Heart right ventricle (tissue), 16 donors: Measurements from ENCODE around the gene UBA7. TPM values are rescaled to one million over a fixed set of nuclear protein-coding genes. Genes with fewer than 3 reads are reported as not detected.
"Not testable (repeated sequence)": the region's sequence is repeated elsewhere in the genome, so short reads cannot be mapped to it uniquely, and the experiment has no call there.

Source experiments
- ATAC-seq, 8 donors: fragments of 200-7000 bp; cut with Tn5 transposase; one replicate each; pipeline ENCODE4 v1.9.1; 2020; ENCODE audit warnings: mild to moderate bottlenecking in 8 of 8, moderate library complexity in 8 of 8, moderate number of reproducible peaks in 1 of 8
- DNase-seq, 2 donors: peaks; one replicate each; pipeline ENCODE4 v3.0.0-alpha.2; 2020
- H3K27ac ChIP-seq, 10 donors: fragments of 200-600 bp; sonication (generic) in 2 of 10; one replicate each; pipeline versions ENCODE4 v1.5.0 to v1.8.0; 2020 to 2022; ENCODE audit warnings: mild to moderate bottlenecking in 3 of 10
- H3K27me3 ChIP-seq, 7 donors: fragments of 200-600 bp; one replicate each; pipeline ENCODE4 v1.8.0; 2021 to 2022; ENCODE audit warnings: mild to moderate bottlenecking in 2 of 7
- H3K36me3 ChIP-seq, 9 donors: fragments of 200-600 bp; sonication (generic) in 1 of 9; one replicate each; pipeline versions ENCODE4 v1.5.0 to v1.8.0; 2020 to 2022; ENCODE audit warnings: mild to moderate bottlenecking in 2 of 9
- H3K4me1 ChIP-seq, 9 donors: fragments of 200-600 bp; sonication (generic) in 1 of 9; one replicate each; pipeline versions ENCODE4 v1.5.0 to v1.8.0; 2020 to 2022; ENCODE audit warnings: mild to moderate bottlenecking in 4 of 9
- H3K4me3 ChIP-seq, 10 donors: fragments of 200-600 bp; sonication (generic) in 2 of 10; one replicate each; pipeline versions ENCODE4 v1.5.0 to v1.8.0; 2020 to 2022; ENCODE audit warnings: mild to moderate bottlenecking in 7 of 10, moderate library complexity in 2 of 10
- H3K9me3 ChIP-seq, 11 donors: fragments of 200-600 bp in 10 of 11; sonication (generic) in 2 of 11; one replicate each; pipeline versions ENCODE4 v1.5.0 to v1.8.0; 2013 to 2022; ENCODE audit warnings: mild to moderate bottlenecking in 2 of 11, control low read depth in 1 of 11, moderate library complexity in 1 of 11
- WGBS, 2 donors: extraction: QIAGEN DNeasy Blood & Tissue Kit; methylation state at CpG; one replicate each; pipeline ENCODE4 v1.1.7; 2013; ENCODE audit warnings: inconsistent platforms in 1 of 2; 5-methylcytosine and 5-hydroxymethylcytosine counted together
- intact Hi-C, 10 donors: fragments of 100-400 bp; cut with DNase I; formaldehyde crosslinking; loops; one replicate each; pipeline versions ENCODE4 v1.11.1 to v1.14.2; 2022
- polyA plus RNA-seq, 2 donors: library from polyadenylated mRNA; stranded (reverse); fragments of 200-250 nt; gene quantifications; one replicate each; pipeline ENCODE4 v1.2.3, GENCODE V29; 2013
- total RNA-seq, 10 donors: library from RNA; stranded (reverse); fragmentation: NEBNext Ultra II Directional in 3 of 10; extraction: Animal tissue kit (Norgen Biotek cat#: 25700) in 3 of 10; gene quantifications; one replicate each; pipeline versions ENCODE4 v1.2.1 to v1.2.4, GENCODE V29; 2021 to 2023
- TF ChIP-seq, protein P1 (sequence below), 9 donors: fragments of 200-600 bp; sonication (generic) in 2 of 9; IDR thresholded peaks; one replicate each; pipeline versions ENCODE4 v1.5.0 to v1.8.0; 2021 to 2022; ENCODE audit warnings: antibody characterized with exemption in 9 of 9, mild to moderate bottlenecking in 5 of 9, moderate library complexity in 1 of 9
- donor health status: Arrhythmogenic right ventricular cardiomyopathy.
- donor health status: ischemic (EF 13 %, LVEDD 7.1; RV severe dilation, severe dysfunction).
- donor health status: healthy with polysubstance abuse.
- donor health status: DM: no; HTN: yes; CAD: no.
- donor health status: DM: no; HTN: no; CAD: no.
- donor health status: ischemic (EF 25% LVEDD 6.9; RV normal size, moderate dysfunction).
- donor health status: ischemic (EF 25% LVEDD 5.7; RV mildly dilated, moderate dysfunction).
- donor health status: healthy.
- donor health status: DM: yes; HTN: yes; CAD: no.
- donor health status: Ischemic cardiomyopathy.
- donor health status: ischemic (EF 35%, LVEDD 5.7; RV mildly dilated, moderate dysfunction).
- donor health status: nonischemic (EF 11% LVEDD 7.7; RV severe dilation, severe dysfunction).
- donor health status: DM: yes; HTN: yes; CAD: no.
- donor health status: PGD.
- donor health status: ischemic (EF 29% LVEDD 5.4; RV normal size, mild dysfunction).
- donor health status: nonischemic (EF 23%, LVEDD 6.1; RV moderate dilation, normal function).

Gene UBA7
- total and polyA plus RNA-seq, 12 donors, result 12.0 to 57.6 (median 22.0) TPM

DNA sequence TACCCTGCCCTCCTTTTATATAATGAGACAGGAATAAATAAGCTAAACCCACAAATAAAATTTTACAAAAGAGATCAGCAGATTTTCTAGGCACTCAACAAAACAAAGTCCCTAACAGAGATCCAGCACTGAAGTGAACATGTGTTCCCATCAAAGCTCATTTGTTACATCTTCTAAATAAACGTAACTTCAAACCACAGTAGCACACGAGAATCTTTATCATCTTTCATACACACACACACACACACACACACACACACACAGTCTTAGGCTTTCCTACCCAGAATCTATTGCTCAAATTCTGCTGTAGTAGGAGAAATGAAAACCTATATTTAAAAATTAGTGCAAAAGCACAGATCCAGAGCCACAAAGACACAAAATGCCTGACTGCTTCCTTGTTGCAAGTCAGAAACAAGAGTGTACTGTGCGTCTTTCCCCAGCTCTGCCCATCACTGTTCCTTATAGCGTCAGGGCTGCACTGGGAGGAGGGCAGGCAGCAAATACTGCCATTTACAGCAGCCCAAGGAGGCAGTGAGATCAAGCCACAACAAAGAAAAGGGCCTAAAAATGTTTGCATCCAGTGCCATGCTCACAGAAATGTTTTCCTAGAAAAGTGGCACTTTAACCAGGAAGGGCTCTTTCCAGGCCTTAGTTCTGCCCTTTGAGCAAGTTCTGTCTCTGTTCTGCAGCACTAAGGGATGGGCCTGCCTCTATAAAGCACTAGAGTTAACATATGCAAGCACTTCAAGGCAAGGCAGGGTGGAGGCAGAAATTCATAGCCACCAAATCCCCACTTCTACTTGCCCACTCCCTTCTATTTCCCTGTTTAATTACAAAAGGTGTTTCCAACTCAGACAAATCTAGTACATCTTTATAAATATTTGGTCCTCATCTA is 33.4 kb downstream of the UBA7 start:
- H3K36me3 ChIP-seq, result peaks cover 0 to 76% (median 5%) of the 10 kb centered on the region in 9 donors
- H3K27ac ChIP-seq, result no peak overlapping the region
- DNase-seq (no peak), ATAC-seq (no peak)
- peaks cover 4 to 56% (median 21%) of the 10 kb centered on the region in 9 donors for H3K4me1 ChIP-seq
- intact Hi-C loops, result no loop called here
- no peaks in the 10 kb centered on the region for H3K9me3 ChIP-seq
- no peaks in the 10 kb centered on the region for H3K27me3 ChIP-seq
- 63 to 66% methylated on average over 4 of the region's 4 CpGs for WGBS, 2 donors
- no peak overlapping the region for H3K4me3 ChIP-seq
- TF ChIP-seq, protein P1, sequence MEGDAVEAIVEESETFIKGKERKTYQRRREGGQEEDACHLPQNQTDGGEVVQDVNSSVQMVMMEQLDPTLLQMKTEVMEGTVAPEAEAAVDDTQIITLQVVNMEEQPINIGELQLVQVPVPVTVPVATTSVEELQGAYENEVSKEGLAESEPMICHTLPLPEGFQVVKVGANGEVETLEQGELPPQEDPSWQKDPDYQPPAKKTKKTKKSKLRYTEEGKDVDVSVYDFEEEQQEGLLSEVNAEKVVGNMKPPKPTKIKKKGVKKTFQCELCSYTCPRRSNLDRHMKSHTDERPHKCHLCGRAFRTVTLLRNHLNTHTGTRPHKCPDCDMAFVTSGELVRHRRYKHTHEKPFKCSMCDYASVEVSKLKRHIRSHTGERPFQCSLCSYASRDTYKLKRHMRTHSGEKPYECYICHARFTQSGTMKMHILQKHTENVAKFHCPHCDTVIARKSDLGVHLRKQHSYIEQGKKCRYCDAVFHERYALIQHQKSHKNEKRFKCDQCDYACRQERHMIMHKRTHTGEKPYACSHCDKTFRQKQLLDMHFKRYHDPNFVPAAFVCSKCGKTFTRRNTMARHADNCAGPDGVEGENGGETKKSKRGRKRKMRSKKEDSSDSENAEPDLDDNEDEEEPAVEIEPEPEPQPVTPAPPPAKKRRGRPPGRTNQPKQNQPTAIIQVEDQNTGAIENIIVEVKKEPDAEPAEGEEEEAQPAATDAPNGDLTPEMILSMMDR (IDR thresholded peaks at IDR 0.05), result no peak

DNA sequence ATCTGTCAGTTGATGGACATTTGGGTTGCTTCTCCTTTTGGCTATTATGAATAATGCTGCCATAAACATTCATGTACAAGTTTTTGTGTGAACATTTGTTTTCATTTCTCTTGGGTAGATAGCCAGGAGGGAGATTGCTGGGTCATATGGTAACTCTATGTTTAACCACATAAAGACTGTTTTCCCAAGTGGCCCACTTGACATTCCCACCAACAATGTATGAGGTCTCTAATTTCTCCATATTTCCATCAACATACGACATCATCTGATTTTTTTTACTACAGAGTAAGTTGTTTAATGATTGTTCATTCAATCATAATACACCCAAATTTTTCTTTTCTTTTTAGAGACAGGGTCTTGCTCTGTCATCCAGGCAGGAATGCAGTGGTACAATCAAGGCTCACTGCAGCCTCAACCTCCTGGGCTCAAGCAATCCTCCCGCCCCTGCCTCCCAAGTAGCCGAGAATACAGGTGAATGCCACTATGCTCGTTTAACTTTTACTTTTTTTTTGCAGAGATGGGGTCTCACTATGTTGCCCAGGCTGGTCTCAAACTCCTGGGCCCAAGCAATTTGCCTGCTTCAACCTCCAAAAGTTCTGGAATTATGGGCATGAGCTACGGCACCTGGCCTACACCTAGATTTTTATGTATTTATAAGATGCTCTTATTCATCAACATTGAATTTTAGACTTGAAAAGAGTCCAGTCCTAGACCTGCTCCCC is 34.2 kb downstream of the UBA7 start:
- Histone ChIP-seq H3K27ac (no peak overlapping the region), H3K4me3 (no peak overlapping the region), H3K36me3 (peaks cover 0 to 70% (median 5%) of the 10 kb centered on the region in 9 donors), H3K9me3 (no peaks in the 10 kb centered on the region), H3K27me3 (no peaks in the 10 kb centered on the region), H3K4me1 (peaks cover 3 to 53% (median 22%) of the 10 kb centered on the region in 9 donors)
- intact Hi-C loops, result no loop called here
- DNase-seq (no peak), ATAC-seq (no peak)
- 93 to 96% methylated on average over 5 of the region's 5 CpGs for WGBS, 2 donors
- TF ChIP-seq, protein P1 (IDR thresholded peaks at IDR 0.05), result no peak

DNA sequence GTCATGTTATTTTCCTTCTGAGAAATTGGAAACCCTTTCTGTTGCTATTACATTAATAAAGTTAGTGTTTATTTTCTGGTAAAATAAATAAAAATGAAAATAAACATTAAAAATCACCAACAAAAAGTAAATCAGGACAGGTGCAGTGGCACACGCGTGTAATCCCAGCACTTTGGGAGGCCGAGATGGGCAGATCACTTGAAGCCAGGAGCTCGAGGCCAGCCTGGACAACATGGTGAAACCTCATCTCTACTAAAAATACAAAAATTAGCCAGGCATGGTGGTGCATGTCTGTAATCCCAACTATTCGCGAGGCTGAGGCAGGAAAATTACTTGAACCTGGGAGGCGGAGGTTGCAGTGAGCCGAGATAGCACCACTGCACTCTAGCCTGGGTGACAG is 37.7 kb downstream of the UBA7 start:
- H3K4me3 ChIP-seq, DNase-seq, H3K9me3 ChIP-seq, ATAC-seq, H3K27me3 ChIP-seq, H3K27ac ChIP-seq, intact Hi-C loops: not testable (repeated sequence)
- peaks cover 0 to 43% (median 5%) of the 10 kb centered on the region in 9 donors for H3K36me3 ChIP-seq
- H3K4me1 ChIP-seq, result peaks cover 3 to 23% (median 14%) of the 10 kb centered on the region in 9 donors
- 93% methylated on average over 8 of the region's 8 CpGs for WGBS, 2 donors

DNA sequence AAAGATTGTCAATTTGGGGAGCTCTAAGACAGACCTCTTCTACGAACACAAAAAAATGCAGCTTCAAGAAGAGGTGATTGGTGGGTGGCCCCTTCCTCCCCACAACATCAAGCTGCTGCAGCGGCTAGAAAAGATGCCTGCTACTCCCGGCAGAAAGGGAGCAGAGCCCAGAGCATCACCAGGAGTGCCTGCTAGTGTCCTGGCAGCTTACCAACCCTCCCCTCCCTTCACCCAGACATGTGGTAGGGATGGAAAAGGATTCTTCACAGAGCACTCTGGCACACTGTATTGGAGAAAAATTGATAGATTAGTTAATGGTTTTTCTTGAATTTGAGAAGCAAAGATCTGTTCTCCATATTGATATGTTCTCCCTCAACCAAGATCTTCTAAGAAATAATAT is 38.2 kb downstream of the UBA7 start:
- WGBS, 2 donors, result 27 to 56% methylated on average over 3 of the region's 3 CpGs
- peak in 3 of 8 donors; percentile 60 to 66 (median 65) for ATAC-seq

More for the DNA sequence above, 38.2 kb downstream of the UBA7 start:
- no peak overlapping the region for H3K4me3 ChIP-seq
- peaks cover 2 to 17% (median 9%) of the 10 kb centered on the region in 9 donors for H3K4me1 ChIP-seq
- peaks cover 0 to 41% (median 5%) of the 10 kb centered on the region in 9 donors for H3K36me3 ChIP-seq
- no peak overlapping the region for H3K27ac ChIP-seq
- no peaks in the 10 kb centered on the region for H3K9me3 ChIP-seq
- no peaks in the 10 kb centered on the region for H3K27me3 ChIP-seq
- DNase-seq, result no peak
- intact Hi-C loops, result no loop called here
- TF ChIP-seq, protein P1 (IDR thresholded peaks at IDR 0.05), result no peak
